ENCODE data around the gene LAMA5.

GRCh38 chr20:62393335-62393665 is 26.2 kb upstream of the LAMA5 start:
- TF ChIP-seq TAF1 (IDR thresholded peaks at IDR 0.05; ENCODE audit: low read depth) (no peak), EP300 (IDR thresholded peaks at IDR 0.05; ENCODE audit: borderline replicate concordance) (no peak), FOXM1 (IDR thresholded peaks at IDR 0.05; ENCODE audit: borderline replicate concordance, low read depth) (no peak), YY1 (IDR thresholded peaks at IDR 0.05; ENCODE audit: low read depth) (no peak), ZBTB7A (IDR thresholded peaks at IDR 0.05; ENCODE audit: low read depth) (no peak), MAX (IDR thresholded peaks at IDR 0.05) (no peak), REST (IDR thresholded peaks at IDR 0.05; ENCODE audit: low read depth) (no peak), EGR1 (IDR thresholded peaks at IDR 0.05) (no peak), TCF12 (IDR thresholded peaks at IDR 0.05; ENCODE audit: low read depth) (no peak), RAD21 (IDR thresholded peaks at IDR 0.05; ENCODE audit: low read depth) (no peak), CEBPB (IDR thresholded peaks at IDR 0.05) (no peak)
